GM19395 (cell line): ENCODE data around the gene SLAMF1.
"Not testable (repeated sequence)": the region's sequence is repeated elsewhere in the genome, so short reads cannot be mapped to it uniquely, and the experiment has no call there.

Experiments
- ATAC-seq: cut with Tn5 transposase; IDR thresholded peaks from one replicate; pipeline ENCODE4 v1.9.1; 2021; ENCODE audit warnings: mild to moderate bottlenecking, moderate library complexity; ENCODE audit not compliant: unreplicated experiment

Gene SLAMF1

DNA sequence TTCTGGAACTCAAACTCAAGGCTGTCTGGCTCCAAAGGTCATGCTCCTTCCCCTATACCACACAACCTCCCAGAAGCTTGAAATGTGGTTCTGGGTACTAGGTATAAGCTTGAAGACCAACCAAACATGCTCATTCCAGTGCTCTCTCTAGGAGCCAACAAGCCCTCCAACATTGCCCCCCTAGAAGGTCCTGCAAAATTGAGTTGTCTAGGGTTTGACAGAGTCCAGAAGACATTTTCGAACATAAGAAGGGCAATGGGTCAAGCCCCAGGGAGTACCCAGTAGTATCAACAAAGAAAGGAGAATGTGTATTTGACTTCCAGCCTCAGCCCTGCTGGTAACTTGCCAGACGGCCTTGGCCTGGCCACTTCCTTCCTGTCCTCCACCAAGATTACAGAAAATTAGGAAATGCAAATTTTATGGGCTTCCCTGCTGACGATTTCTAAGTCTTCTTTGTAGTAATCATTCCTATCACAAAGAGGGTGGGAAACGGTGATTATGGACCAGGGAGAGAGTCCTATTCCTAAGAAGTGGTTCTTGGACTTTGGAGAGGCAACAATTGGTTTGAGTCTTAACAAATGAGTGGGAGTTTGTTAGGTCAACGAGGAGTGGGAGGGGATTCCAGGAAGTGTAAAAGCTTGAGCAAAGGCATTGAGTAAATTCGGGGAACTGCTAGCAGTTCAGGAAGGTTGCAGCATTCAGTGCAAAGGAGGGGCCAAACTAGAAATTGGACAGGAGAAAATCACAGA lies 18.7 kb upstream of the SLAMF1 start:
- ATAC-seq: no peak

DNA sequence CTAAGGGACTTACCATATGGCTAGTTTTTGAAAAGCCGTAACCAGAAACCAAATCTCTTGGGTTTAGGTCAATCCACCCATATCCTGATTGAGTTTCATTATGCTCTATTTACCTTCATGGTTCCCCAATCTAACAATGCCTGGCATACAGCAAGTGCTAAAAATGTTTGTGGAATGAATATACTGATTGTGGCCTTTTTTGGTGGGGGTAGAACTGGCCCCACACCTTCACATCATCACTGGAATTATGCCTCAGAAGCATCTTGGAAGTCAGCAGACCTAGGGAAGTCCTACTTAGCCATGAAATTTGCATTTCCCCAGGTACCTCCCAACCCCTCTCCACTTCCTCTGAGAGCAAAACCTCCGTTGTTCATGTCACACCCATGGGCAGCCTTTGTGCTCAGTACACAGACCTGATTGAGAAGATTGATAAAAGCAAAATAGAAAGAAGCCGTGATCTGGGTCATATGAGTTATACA lies 17.8 kb upstream of the SLAMF1 start:
- peak; percentile 86 for ATAC-seq

DNA sequence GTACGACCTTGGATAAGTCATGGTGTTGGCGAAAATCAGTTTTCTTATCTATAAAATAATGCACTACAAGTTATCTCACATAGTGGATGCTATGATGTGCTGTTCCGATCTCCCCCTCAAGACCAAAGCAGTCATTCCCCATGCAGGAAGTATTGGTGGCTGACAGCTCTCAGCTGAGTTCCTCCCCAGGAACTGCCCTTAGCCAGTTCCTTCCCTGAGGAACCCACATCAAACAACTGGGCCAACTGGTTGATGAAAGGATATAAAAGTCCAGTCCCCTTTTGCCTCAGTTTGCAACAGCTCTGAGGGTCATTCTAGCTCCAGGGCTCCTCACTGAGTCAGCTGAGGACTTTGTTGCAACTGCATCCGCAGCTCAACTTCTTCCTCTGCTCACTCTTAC lies 16.1 kb upstream of the SLAMF1 start:
- no peak for ATAC-seq

- no peak for ATAC-seq
Observed at GRCh38 chr1:160659566-160659965, 12.7 kb upstream of the SLAMF1 start.

DNA sequence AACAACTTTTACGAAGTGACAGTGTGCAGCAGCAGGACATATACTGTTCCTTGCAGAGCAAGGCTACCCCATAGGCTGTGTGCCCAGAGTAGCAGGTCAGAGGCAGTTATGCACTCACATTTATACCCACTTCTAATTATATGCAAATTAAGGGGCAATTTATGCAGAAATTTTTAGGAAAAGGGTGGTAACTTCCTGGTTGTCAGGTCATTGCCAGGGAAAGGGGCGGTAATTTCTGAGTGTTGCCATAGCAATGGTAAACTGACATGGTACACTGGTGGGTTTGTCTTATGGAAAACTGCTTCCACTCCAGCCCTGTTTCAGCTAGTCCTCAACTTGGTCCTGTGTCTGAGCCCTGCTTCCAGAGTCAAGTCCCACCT lies 12.0 kb upstream of the SLAMF1 start:
- no peak for ATAC-seq

GRCh38 chr1:160658162-160658813 lies 11.4 kb upstream of the SLAMF1 start:
- ATAC-seq: no peak

DNA sequence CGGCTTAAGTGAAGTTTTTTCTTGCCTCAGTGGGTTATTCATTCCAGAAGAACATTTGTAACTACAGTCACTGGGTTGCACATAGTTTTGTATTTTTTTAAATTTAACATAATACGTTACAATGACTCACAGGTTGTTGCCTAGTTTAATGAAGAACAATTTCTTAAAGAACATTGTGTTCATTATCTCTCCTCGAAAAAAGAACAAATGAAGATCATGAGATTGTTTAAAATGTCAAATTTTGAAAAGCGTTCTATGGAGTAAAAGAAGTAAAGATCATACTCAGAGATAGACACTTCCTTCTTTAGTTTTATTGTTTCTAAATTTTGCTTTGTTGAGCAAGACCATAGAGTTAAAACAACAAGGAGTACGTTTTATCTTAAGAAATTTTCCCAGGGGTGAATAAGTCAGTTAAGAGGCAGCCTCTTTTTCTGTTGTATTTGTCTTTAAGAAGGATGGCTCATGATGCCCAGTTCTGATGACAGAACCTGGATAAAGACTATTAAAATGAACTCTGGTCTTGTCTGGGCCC lies 10.5 kb upstream of the SLAMF1 start:
- ATAC-seq: no peak

GRCh38 chr1:160656737-160657136 lies 9.9 kb upstream of the SLAMF1 start:
- no peak for ATAC-seq

DNA sequence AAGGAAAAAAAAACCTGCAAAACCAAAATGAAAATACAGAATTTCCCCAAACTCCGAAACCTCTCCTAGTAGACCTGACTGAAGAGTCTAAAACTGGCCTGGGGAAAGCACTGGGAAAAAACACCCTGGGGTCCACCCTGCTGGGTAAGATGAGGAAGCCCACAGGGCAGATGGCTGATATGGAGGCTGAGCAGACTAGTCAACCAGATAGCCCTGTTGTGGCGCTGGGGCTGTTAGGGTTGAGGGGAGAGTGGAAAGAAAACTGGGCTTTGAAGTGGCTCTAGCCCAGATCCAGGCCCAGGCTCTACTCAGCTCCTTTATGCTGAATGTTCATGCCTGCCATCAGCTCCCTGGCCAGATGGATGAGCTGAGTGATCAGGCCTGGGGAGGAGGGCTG lies 6.8 kb upstream of the SLAMF1 start:
- ATAC-seq: no peak

DNA sequence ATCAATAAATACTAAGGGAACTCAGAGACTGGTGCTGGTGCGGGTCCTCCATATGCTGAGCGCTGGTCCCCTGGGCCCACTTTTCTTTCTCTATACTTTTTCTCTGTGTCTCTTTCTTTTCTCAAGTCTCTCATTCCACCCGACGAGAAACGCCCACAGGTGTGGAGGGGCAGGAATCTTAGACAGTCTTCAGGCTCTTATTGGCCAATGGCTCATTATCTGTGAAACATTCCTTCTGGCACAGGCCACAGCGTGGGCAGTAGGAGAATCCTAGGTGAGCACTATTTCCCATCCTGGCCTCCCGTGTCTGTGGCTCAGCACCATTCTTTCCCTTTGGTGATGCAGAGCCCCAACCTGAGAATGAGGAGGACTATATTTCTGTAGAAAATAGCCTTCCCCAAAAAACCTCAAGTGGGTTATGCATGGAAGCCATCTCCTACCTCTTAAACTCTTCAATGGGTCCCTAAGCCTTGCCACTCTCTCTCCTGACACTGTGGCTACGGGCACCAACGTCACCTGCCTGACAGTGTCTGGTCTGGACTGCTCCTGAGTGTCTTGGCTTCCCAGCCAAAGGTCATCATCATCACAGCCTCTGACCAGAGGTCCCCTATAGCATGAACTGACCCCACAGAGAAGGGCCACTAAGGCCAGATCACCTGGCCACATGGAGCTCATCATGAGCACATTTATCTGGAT lies 6.2 kb upstream of the SLAMF1 start:
- no peak for ATAC-seq

GRCh38 chr1:160652065-160652641 lies 5.3 kb upstream of the SLAMF1 start:
- not testable (repeated sequence) for ATAC-seq

- no peak for ATAC-seq
Observed at GRCh38 chr1:160651433-160652064, 4.7 kb upstream of the SLAMF1 start.

- peak; percentile 12 for ATAC-seq
Observed at GRCh38 chr1:160647329-160647720, 481 bp upstream of the SLAMF1 start.

DNA sequence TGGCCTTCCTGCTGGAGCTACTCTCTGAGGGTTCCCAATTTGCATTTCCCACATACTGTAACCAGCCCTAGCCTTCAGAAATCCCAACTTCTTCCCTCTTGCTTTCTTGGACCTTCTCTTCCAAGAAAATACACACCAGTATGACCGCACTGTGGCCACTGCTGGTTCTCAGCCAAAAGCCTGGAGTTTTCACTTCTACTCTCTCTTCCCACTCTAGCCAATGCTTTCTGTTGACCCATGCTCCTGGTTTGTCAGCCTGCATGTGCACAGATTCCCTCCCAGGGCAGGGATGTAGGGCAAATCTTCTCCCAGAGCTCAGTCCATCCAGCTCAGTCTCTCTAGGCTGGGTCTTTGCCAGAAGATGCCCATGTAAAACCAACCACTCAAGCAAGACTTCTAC lies 664 bp downstream of the SLAMF1 start:
- ATAC-seq: no peak

- no peak for ATAC-seq
Observed at GRCh38 chr1:160645386-160646130, 1.3 kb downstream of the SLAMF1 start.

- ATAC-seq: no peak
Observed at GRCh38 chr1:160644399-160644798, 2.4 kb downstream of the SLAMF1 start.

DNA sequence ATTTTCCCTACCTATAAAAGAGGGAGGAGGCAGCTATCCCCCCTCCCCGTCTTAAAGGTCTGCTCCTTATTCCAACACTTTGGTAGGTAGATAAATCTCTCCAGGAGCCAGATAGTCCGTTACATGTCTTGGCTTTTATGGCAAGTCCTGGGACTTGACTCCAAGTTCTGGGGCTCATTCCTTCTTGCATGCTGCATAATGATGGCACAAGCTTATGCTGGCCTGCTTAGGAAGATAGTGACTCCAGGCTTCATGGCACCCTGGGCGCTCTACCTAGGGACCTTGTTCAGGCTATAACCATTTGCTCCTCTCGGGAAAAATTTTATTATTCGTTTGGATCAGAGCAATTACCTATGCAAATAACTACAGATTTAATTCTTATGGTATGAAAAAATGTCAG lies 3.7 kb downstream of the SLAMF1 start:
- ATAC-seq: no peak

GRCh38 chr1:160642281-160642644 lies 4.6 kb downstream of the SLAMF1 start:
- ATAC-seq: no peak

- no peak for ATAC-seq
Observed at GRCh38 chr1:160641323-160642280, 5.2 kb downstream of the SLAMF1 start.
